OCI-LY7 (cell line): Measurements from ENCODE around the gene MYCN. TPM values are rescaled to one million over a fixed set of nuclear protein-coding genes. Genes with fewer than 3 reads are reported as not detected.

Experiments
- BruUV-seq: library from RNA; stranded (reverse); fragments of 400-500 nt; replicated peaks from 2 replicates; lab custom pipeline; 2021; lab: Mats Ljungman, UMichigan
- CTCF ChIA-PET: fragments of 300-600 bp; sonication (Branson Sonifier 250); formaldehyde crosslinking; loops from one replicate; lab custom pipeline; 2022; ENCODE audit warnings: antibody characterized with exemption; ENCODE audit not compliant: unreplicated experiment; lab: Charles Lee
- POLR2A ChIA-PET: fragments of 300-600 bp; sonication (Branson Sonifier 250); formaldehyde crosslinking; loops from one replicate; lab custom pipeline; 2022; ENCODE audit warnings: antibody characterized with exemption; lab: Charles Lee
- DNase-seq: peaks from one replicate; pipeline ENCODE4 v3.0.0-alpha.2; 2015; ENCODE audit warnings: low spot score
- H2AFZ ChIP-seq: fragments of 200-600 bp; sonication (generic), shearing (Covaris generic); 2 replicates; pipeline ENCODE4 v1.6.1; 2014; ENCODE audit warnings: mild to moderate bottlenecking, antibody characterized with exemption, low read length, moderate library complexity
- H3K27ac ChIP-seq: fragments of 200-600 bp; sonication (generic); 2 replicates; pipeline ENCODE4 v1.5.1; 2014; ENCODE audit warnings: mixed run types, low read depth, mild to moderate bottlenecking, moderate library complexity, low read length, inconsistent platforms; ENCODE audit not compliant: poor library complexity, severe bottlenecking
- H3K36me3 ChIP-seq: fragments of 200-600 bp; sonication (generic); 2 replicates; pipeline ENCODE4 v1.6.1; 2014; ENCODE audit warnings: mild to moderate bottlenecking, antibody characterized with exemption, low read length, moderate library complexity, mixed read lengths; ENCODE audit not compliant: insufficient read depth
- H3K4me1 ChIP-seq: fragments of 200-600 bp; sonication (generic); 2 replicates; pipeline ENCODE4 v1.5.1; 2014; ENCODE audit warnings: mild to moderate bottlenecking, low read length; ENCODE audit not compliant: insufficient read depth, poor library complexity, severe bottlenecking
- H3K4me2 ChIP-seq: fragments of 200-600 bp; sonication (generic); 2 replicates; pipeline ENCODE4 v1.6.1; 2014; ENCODE audit warnings: mild to moderate bottlenecking, low read length
- H3K4me3 ChIP-seq: fragments of 200-600 bp; sonication (generic); 2 replicates; pipeline ENCODE4 v1.5.1; 2014; ENCODE audit warnings: mild to moderate bottlenecking, low read depth, low read length; ENCODE audit not compliant: poor library complexity, severe bottlenecking
- H3K79me2 ChIP-seq: fragments of 200-600 bp; sonication (generic); 2 replicates; pipeline ENCODE4 v1.6.1; 2016; ENCODE audit warnings: low read depth, mild to moderate bottlenecking, low read length, moderate library complexity, mixed read lengths; ENCODE audit not compliant: insufficient read depth
- H3K9me2 ChIP-seq: fragments of 200-600 bp; sonication (generic); 2 replicates; pipeline ENCODE4 v1.6.1; 2016; ENCODE audit warnings: mild to moderate bottlenecking, low read length, mixed read lengths; ENCODE audit not compliant: insufficient read depth
- H3K9me3 ChIP-seq: fragments of 200-600 bp; sonication (generic); 2 replicates; pipeline ENCODE4 v1.6.1; 2014; ENCODE audit warnings: mild to moderate bottlenecking, mixed run types, low read length, mixed read lengths
- H4K20me1 ChIP-seq: fragments of 200-600 bp; sonication (generic); 2 replicates; pipeline ENCODE4 v1.6.1; 2014; ENCODE audit warnings: mild to moderate bottlenecking, antibody characterized with exemption, low read length, moderate library complexity, mixed read lengths; ENCODE audit not compliant: insufficient read depth
- CTCF ChIP-seq: fragments of 200-600 bp; sonication (generic); conservative IDR thresholded peaks from 2 replicates; pipeline ENCODE4 v1.5.1; 2014; ENCODE audit warnings: mild to moderate bottlenecking, antibody characterized with exemption, low read length, moderate library complexity, mixed read lengths
- EZH2phosphoT487 ChIP-seq: fragments of 200-600 bp; sonication (generic); IDR thresholded peaks from 2 replicates; pipeline ENCODE4 v1.6.1; 2018; ENCODE audit warnings: low read depth, borderline replicate concordance, mild to moderate bottlenecking, mixed run types, antibody characterized with exemption, low read length, moderate library complexity, mixed read lengths
- intact Hi-C: fragments of 100-400 bp; cut with micrococcal nuclease; formaldehyde crosslinking; loops from one replicate; pipeline ENCODE4 v1.10.0; 2022; ENCODE audit not compliant: unreplicated experiment
- total RNA-seq, 2 experiments: library from RNA; depleted of rRNA in 1 of 2; stranded (reverse); fragments of >200 nt in 1 of 2; shearing (Covaris generic) in 1 of 2; gene quantifications; 2 replicates each; pipeline ENCODE4 v1.2.3, GENCODE V29; 2014 to 2022

Gene MYCN
- total RNA-seq, 2 experiments from 2014 or later = not detected

GRCh38 chr2:15963977-15964670 lies 23.8 kb downstream of the MYCN start:
- POLR2A ChIA-PET = no interaction called here
- no TSS peak for BruUV-seq
- intact Hi-C loops = no loop called here

GRCh38 chr2:15964936-15965563 lies 24.7 kb downstream of the MYCN start:
- no peak for DNase-seq
- no peaks in the 10 kb centered on the region for H3K9me2 ChIP-seq
- no peaks in the 10 kb centered on the region for H3K9me3 ChIP-seq
- POLR2A ChIA-PET = no interaction called here
- TF ChIP-seq EZH2phosphoT487 (no peak), CTCF (no peak)
- CTCF ChIA-PET = no interaction called here
- H4K20me1 ChIP-seq = no peaks in the 10 kb centered on the region
- intact Hi-C loops = no loop called here
- BruUV-seq = no TSS peak
- no peak overlapping the region for H3K4me2 ChIP-seq
- no peaks in the 10 kb centered on the region for H3K4me1 ChIP-seq
- no peak overlapping the region for H3K4me3 ChIP-seq
- no peak overlapping the region for H2AFZ ChIP-seq
- no peaks in the 10 kb centered on the region for H3K79me2 ChIP-seq
- H3K36me3 ChIP-seq = no peaks in the 10 kb centered on the region
- no peak overlapping the region for H3K27ac ChIP-seq

More at GRCh38 chr2:15963977-15964670, 23.8 kb downstream of the MYCN start:
- H3K79me2 ChIP-seq = no peaks in the 10 kb centered on the region
- H2AFZ ChIP-seq = no peak overlapping the region
- H3K27ac ChIP-seq = no peak overlapping the region
- DNase-seq = no peak
- CTCF ChIA-PET = no interaction called here
- TF ChIP-seq EZH2phosphoT487 (no peak), CTCF (no peak)
- H3K4me1 ChIP-seq = no peaks in the 10 kb centered on the region
- no peaks in the 10 kb centered on the region for H3K9me2 ChIP-seq
- no peak overlapping the region for H3K4me2 ChIP-seq
- no peak overlapping the region for H3K4me3 ChIP-seq
- no peaks in the 10 kb centered on the region for H3K9me3 ChIP-seq
- no peaks in the 10 kb centered on the region for H3K36me3 ChIP-seq
- no peaks in the 10 kb centered on the region for H4K20me1 ChIP-seq

- Histone ChIP-seq H3K4me1 (no peaks in the 10 kb centered on the region), H3K4me3 (no peak overlapping the region), H3K27ac (no peak overlapping the region), H3K9me2 (no peaks in the 10 kb centered on the region), H2AFZ (no peak overlapping the region), H3K36me3 (no peaks in the 10 kb centered on the region), H3K79me2 (no peaks in the 10 kb centered on the region), H3K9me3 (no peaks in the 10 kb centered on the region), H3K4me2 (no peak overlapping the region), H4K20me1 (no peaks in the 10 kb centered on the region)
- CTCF ChIA-PET = no interaction called here
- DNase-seq = no peak
- POLR2A ChIA-PET = no interaction called here
- no TSS peak for BruUV-seq
- intact Hi-C loops = no loop called here
- TF ChIP-seq CTCF = no peak
- no peak for TF ChIP-seq EZH2phosphoT487
Measured at GRCh38 chr2:15965564-15966019, 25.2 kb downstream of the MYCN start.
